HEK293T (cell line): ENCODE results near the gene SSNA1.

ENCODE experiments used
- FOXA1 ChIP-seq: fragments of 450-650 bp; IDR thresholded peaks from 2 replicates; pipeline ENCODE4 v1.6.1; 2016; ENCODE audit warnings: mild to moderate bottlenecking
- NFRKB ChIP-seq: fragments of 450-650 bp; IDR thresholded peaks from 2 replicates; pipeline ENCODE4 v1.6.1; 2016; ENCODE audit warnings: mild to moderate bottlenecking, moderate library complexity

DNA sequence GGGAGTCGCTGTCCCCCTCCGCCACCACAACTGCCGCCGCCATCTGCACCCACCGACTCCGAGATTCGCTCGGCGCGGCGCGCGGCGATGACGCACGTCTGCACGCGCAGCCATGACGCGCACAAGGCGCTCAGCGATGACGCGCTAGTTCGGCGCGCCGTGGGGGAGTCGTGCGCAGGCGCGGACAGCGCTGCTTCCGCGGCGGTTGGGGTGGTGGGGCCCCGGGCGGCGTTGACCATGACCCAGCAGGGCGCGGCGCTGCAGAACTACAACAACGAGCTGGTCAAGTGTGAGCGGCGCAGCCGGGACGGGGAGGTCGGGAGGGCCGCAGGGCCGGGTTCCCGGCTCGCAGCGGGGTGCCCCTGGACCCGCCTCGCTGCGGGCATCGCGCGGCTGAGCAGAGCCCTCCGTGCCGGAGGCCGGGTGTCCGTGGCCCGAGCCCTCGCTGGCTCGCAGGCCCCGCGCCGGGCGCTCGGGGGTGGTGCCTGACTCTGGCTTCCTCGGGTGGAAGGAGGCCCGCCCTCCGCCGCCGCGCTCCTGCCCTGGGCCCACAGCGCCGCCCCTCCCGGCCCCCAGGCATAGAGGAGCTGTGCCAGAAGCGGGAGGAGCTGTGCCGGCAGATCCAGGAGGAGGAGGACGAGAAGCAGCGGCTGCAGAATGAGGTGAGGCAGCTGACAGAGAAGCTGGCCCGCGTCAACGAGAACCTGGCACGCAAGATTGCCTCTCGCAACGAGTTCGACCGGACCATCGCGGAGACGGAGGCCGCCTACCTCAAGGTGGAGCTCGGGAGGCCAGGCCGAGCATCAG is at the start of gene SSNA1, which contains the start of gene ANAPC2:
- TF ChIP-seq FOXA1 (no peak), NFRKB (no peak)
